ENCODE measurements around the gene SNCB.
"Not testable (repeated sequence)": the region's sequence is repeated elsewhere in the genome, so short reads cannot be mapped to it uniquely, and the experiment has no call there.

Gene SNCB

GRCh38 chr5:176594554-176594953 is 35.8 kb downstream of the SNCB start:
- H3K4me3 ChIP-seq: no peak overlapping the region
- peaks cover 15 to 59% (median 39%) of the 10 kb centered on the region in 11 experiments; a peak in 20 of 22 replicates for H3K36me3 ChIP-seq
- TF ChIP-seq Cebpa-rat (IDR thresholded peaks at IDR 0.05): no peak
- peaks cover 0 to 21% (median 17%) of the 10 kb centered on the region in 11 experiments; a peak in 15 of 22 replicates for H3K9me3 ChIP-seq (replicated peaks in 1 of 11)
- H3K9ac ChIP-seq: no peak overlapping the region
- H4K20me1 ChIP-seq: peaks cover 0 to 65% (median 59%) of the 10 kb centered on the region in 11 experiments; a peak in 18 of 22 replicates
- H3K27me3 ChIP-seq: peaks cover 0 to 17% (median 8%) of the 10 kb centered on the region in 11 experiments; a peak in 11 of 22 replicates
- no peak overlapping the region for H3K27ac ChIP-seq
- H3K4me1 ChIP-seq: peaks cover 11 to 36% (median 30%) of the 10 kb centered on the region in 10 experiments; a peak in 18 of 20 replicates
- no peak overlapping the region for H3K4me2 ChIP-seq

DNA sequence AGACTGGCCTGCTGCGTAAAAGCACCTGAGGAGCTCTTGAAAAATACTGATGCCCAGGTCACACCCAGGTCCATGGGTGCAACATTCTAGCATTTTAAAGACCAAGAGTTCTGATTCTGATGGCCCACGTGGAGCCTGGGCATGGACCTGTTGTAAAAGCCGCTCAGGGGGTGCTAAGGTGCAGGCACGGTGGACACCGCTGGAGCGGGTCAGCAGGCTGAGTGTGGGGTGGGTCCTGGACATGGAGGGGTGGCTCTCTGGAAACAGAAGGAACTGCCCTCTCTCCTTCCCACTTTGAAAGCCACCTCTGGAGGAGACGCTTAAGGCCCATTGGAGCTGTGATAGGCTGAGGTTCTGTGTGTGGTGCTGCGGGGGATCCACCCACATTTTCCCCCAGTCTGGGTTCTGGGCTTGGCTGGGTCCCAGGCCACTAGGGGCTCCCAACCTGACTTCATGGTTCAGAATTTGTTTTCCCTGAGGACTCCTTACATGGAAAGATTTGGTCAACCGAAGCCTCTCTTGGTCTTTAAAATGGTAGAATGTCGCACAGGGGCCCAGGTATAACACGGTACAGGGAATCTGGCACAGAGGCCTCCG is 37.0 kb downstream of the SNCB start:
- Histone ChIP-seq H3K9me3 (replicated peaks in 1 of 11) (peaks cover 0 to 21% (median 17%) of the 10 kb centered on the region in 11 experiments; a peak in 15 of 22 replicates), H3K4me2 (no peak overlapping the region), H3K27me3 (peaks cover 0 to 17% (median 8%) of the 10 kb centered on the region in 11 experiments; a peak in 11 of 22 replicates), H3K36me3 (peaks cover 4 to 47% (median 28%) of the 10 kb centered on the region in 11 experiments; a peak in 19 of 22 replicates), H3K27ac (no peak overlapping the region), H3K4me3 (no peak overlapping the region), H3K4me1 (peaks cover 11 to 47% (median 41%) of the 10 kb centered on the region in 10 experiments; a peak in 17 of 20 replicates), H4K20me1 (peaks cover 0 to 60% (median 49%) of the 10 kb centered on the region in 11 experiments; a peak in 18 of 22 replicates), H3K9ac (no peak overlapping the region)
- TF ChIP-seq Cebpa-rat (IDR thresholded peaks at IDR 0.05): no peak

DNA sequence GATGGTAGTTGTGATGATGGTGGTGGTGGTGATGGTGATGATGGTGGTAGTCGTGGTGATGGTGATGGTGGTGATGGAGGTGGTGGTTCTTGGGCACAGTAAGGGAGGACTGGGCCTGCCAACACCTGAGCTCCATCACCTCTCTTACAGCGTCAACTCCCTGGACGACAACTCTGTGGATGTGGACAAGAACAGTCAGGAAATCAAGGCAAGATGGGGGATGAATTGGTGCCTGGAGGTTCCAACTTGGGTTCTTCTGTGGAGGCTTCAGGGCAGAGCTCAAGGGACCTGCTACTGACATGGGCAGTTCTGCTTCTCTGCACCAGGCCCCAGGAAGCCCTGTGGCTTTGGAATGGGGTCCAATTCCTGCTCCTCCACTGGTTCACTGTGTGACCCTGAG is 37.8 kb downstream of the SNCB start:
- Histone ChIP-seq H3K4me1 (peaks cover 11 to 53% (median 49%) of the 10 kb centered on the region in 10 experiments; a peak in 17 of 20 replicates), H3K4me2 (no peak overlapping the region), H3K36me3 (peaks cover 0 to 39% (median 20%) of the 10 kb centered on the region in 11 experiments; a peak in 17 of 22 replicates), H3K27me3 (peaks cover 0 to 15% (median 7%) of the 10 kb centered on the region in 11 experiments; a peak in 11 of 22 replicates), H3K27ac (no peak overlapping the region), H3K4me3 (no peak overlapping the region), H4K20me1 (peaks cover 0 to 52% (median 41%) of the 10 kb centered on the region in 11 experiments; a peak in 18 of 22 replicates), H3K9me3 (replicated peaks in 1 of 11) (peaks cover 0 to 22% (median 17%) of the 10 kb centered on the region in 11 experiments; a peak in 15 of 22 replicates), H3K9ac (no peak overlapping the region)
- no peak for TF ChIP-seq Cebpa-rat (IDR thresholded peaks at IDR 0.05)

- H3K27ac ChIP-seq, H3K9ac ChIP-seq, H3K27me3 ChIP-seq, H3K4me3 ChIP-seq, H3K4me2 ChIP-seq: not testable (repeated sequence)
- H3K36me3 ChIP-seq: peaks cover 0 to 34% (median 18%) of the 10 kb centered on the region in 11 experiments; a peak in 16 of 22 replicates
- H3K9me3 ChIP-seq (replicated peaks in 1 of 11): peaks cover 3 to 29% (median 18%) of the 10 kb centered on the region in 11 experiments; a peak in 19 of 22 replicates
- peaks cover 4 to 51% (median 48%) of the 10 kb centered on the region in 10 experiments; a peak in 17 of 20 replicates for H3K4me1 ChIP-seq
- H4K20me1 ChIP-seq: peaks cover 0 to 43% (median 32%) of the 10 kb centered on the region in 11 experiments; a peak in 16 of 22 replicates
Observed at GRCh38 chr5:176591667-176592066, 38.7 kb downstream of the SNCB start.

- Histone ChIP-seq H3K27ac (peak overlapping the region in 3 of 11 experiments; percentile 18 to 47 (median 26); a peak in 3 of 22 replicates), H3K36me3 (peaks cover 0 to 32% (median 18%) of the 10 kb centered on the region in 11 experiments; a peak in 17 of 22 replicates), H3K9me3 (replicated peaks in 1 of 11) (peaks cover 18 to 44% (median 33%) of the 10 kb centered on the region in 11 experiments), H3K27me3 (no peaks in the 10 kb centered on the region; a peak in 1 of 22 replicates), H3K9ac (peak overlapping the region in 2 of 11 experiments; percentile 40 to 54; a peak in 4 of 22 replicates), H4K20me1 (peaks cover 0 to 28% (median 17%) of the 10 kb centered on the region in 11 experiments; a peak in 15 of 22 replicates), H3K4me3 (no peak overlapping the region), H3K4me2 (peak overlapping the region in 10 of 11 experiments; percentile 26 to 80 (median 64); a peak in 18 of 22 replicates), H3K4me1 (peaks cover 0 to 48% (median 42%) of the 10 kb centered on the region in 10 experiments; a peak in 16 of 20 replicates)
- TF ChIP-seq Cebpa-rat (IDR thresholded peaks at IDR 0.05): no peak
Observed at GRCh38 chr5:176590035-176590717, 40.2 kb downstream of the SNCB start.

- no peak overlapping the region for H3K4me3 ChIP-seq
- H3K9me3 ChIP-seq (replicated peaks in 1 of 11): peaks cover 27 to 54% (median 42%) of the 10 kb centered on the region in 11 experiments
- no peak for TF ChIP-seq Cebpa-rat (IDR thresholded peaks at IDR 0.05)
- peak overlapping the region in 8 of 11 experiments; percentile 53 to 80 (median 69); a peak in 16 of 22 replicates for H3K4me2 ChIP-seq
- peaks cover 0 to 30% (median 21%) of the 10 kb centered on the region in 11 experiments; a peak in 17 of 22 replicates for H3K36me3 ChIP-seq
- H3K27ac ChIP-seq: peak overlapping the region in 3 of 11 experiments; percentile 18 to 36 (median 26); a peak in 3 of 22 replicates
- H4K20me1 ChIP-seq: peaks cover 0 to 19% (median 8%) of the 10 kb centered on the region in 11 experiments; a peak in 9 of 22 replicates
- H3K27me3 ChIP-seq: no peaks in the 10 kb centered on the region; a peak in 1 of 22 replicates
- H3K4me1 ChIP-seq: peaks cover 0 to 48% (median 42%) of the 10 kb centered on the region in 10 experiments; a peak in 16 of 20 replicates
- H3K9ac ChIP-seq: peak overlapping the region in 2 of 11 experiments; percentile 40 to 54; a peak in 1 of 22 replicates
Observed at GRCh38 chr5:176589039-176589769, 41.1 kb downstream of the SNCB start.

DNA sequence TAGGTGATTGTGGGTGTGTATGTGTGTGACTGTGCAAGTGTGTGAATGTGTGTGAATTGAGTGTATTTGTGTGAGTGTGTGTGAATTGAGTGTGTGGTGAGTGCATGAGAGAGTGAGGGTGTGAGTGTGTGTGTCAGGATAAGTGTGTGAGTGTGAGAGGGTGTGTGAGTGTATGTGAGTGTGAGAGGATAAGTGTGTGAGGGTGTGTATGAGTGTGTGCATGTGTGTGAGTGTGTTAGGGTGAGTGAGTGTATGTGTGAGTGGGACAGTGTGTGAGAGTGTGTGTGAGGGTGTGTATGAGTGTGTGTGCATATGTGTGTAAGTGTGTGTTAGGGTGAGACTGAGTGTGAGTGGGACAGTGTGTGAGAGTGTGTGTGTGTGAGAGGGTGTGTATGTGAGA is 42.0 kb downstream of the SNCB start:
- no peak for TF ChIP-seq Cebpa-rat (IDR thresholded peaks at IDR 0.05)
- Histone ChIP-seq H4K20me1 (peaks cover 0 to 17% (median under 1%) of the 10 kb centered on the region in 11 experiments; a peak in 6 of 22 replicates), H3K27me3 (no peaks in the 10 kb centered on the region; a peak in 1 of 22 replicates), H3K27ac (peak overlapping the region in 1 of 11 experiments; percentile 56; a peak in 1 of 22 replicates), H3K4me1 (peaks cover 0 to 51% (median 48%) of the 10 kb centered on the region in 10 experiments; a peak in 16 of 20 replicates), H3K4me2 (peak overlapping the region in 10 of 11 experiments; percentile 1 to 80 (median 68); a peak in 18 of 22 replicates), H3K4me3 (no peak overlapping the region), H3K9ac (no peak overlapping the region), H3K9me3 (replicated peaks in 1 of 11) (peaks cover 34 to 62% (median 47%) of the 10 kb centered on the region in 11 experiments), H3K36me3 (peaks cover 0 to 29% (median 21%) of the 10 kb centered on the region in 11 experiments; a peak in 17 of 22 replicates)

Data from BLaER1 treated with 17β-estradiol and CSF1 and Interleukin-3, amounts not matched to agents 10 nM and 100 nM (cell line).